COR-L47 (cell line): ENCODE results near the gene CNOT6.
"Not testable (repeated sequence)": the region's sequence is repeated elsewhere in the genome, so short reads cannot be mapped to it uniquely, and the experiment has no call there.

Experiments used
- DNase-seq: peaks from one replicate; lab custom pipeline; 2025; lab: John Stamatoyannopoulos, UW

Gene CNOT6

GRCh38 chr5:180494060-180494509 is at the start of gene CNOT6:
Gene CNOT6 (plus strand): TSS chr5:180494379. CDS start chr5:180529277, 34,898 bp downstream.
- DNase-seq = peak; percentile 89

GRCh38 chr5:180454752-180455151 is 39.4 kb upstream of the CNOT6 start:
- DNase-seq = no peak

GRCh38 chr5:180455872-180456271 is 38.3 kb upstream of the CNOT6 start:
- no peak for DNase-seq

GRCh38 chr5:180456792-180457191 is 37.4 kb upstream of the CNOT6 start:
- DNase-seq = no peak

GRCh38 chr5:180458852-180459673 is 35.1 kb upstream of the CNOT6 start:
- DNase-seq = not testable (repeated sequence)

- not testable (repeated sequence) for DNase-seq
Observed at GRCh38 chr5:180459674-180460142, 34.5 kb upstream of the CNOT6 start.

GRCh38 chr5:180460834-180461233 is 33.3 kb upstream of the CNOT6 start:
- DNase-seq = no peak

GRCh38 chr5:180461303-180461702 is 32.9 kb upstream of the CNOT6 start:
- DNase-seq = no peak

- DNase-seq = no peak
Observed at GRCh38 chr5:180463216-180463900, 30.8 kb upstream of the CNOT6 start.

GRCh38 chr5:180463916-180464602 is 30.1 kb upstream of the CNOT6 start:
- DNase-seq = no peak

- DNase-seq = no peak
Observed at GRCh38 chr5:180464603-180464970, 29.6 kb upstream of the CNOT6 start.

- DNase-seq = not testable (repeated sequence)
Observed at GRCh38 chr5:180465052-180465451, 29.1 kb upstream of the CNOT6 start.

GRCh38 chr5:180466316-180466715 is 27.9 kb upstream of the CNOT6 start:
- no peak for DNase-seq

- no peak for DNase-seq
Observed at GRCh38 chr5:180467028-180467975, 26.9 kb upstream of the CNOT6 start.

- no peak for DNase-seq
Observed at GRCh38 chr5:180467989-180468731, 26.0 kb upstream of the CNOT6 start.

- DNase-seq = no peak
Observed at GRCh38 chr5:180468732-180469585, 25.2 kb upstream of the CNOT6 start.

GRCh38 chr5:180469586-180469865 is 24.7 kb upstream of the CNOT6 start:
- no peak for DNase-seq

- DNase-seq = no peak
Observed at GRCh38 chr5:180469866-180470265, 24.3 kb upstream of the CNOT6 start.

- no peak for DNase-seq
Observed at GRCh38 chr5:180470361-180470760, 23.8 kb upstream of the CNOT6 start.
